Activated T-cell treated with anti-CD3 and anti-CD28 coated beads, Interleukin-2, amount 50 U/mL, for 24 hours (primary cell): Measurements from ENCODE around the gene BLOC1S1.

Experiments used
- DNase-seq: peaks from one replicate; pipeline ENCODE4 v3.0.0-alpha.2; 2020
- H3K27ac Mint-ChIP-seq: 2 replicates; pipeline ENCODE4 v1.8.0; 2020; ENCODE audit warnings: mild to moderate bottlenecking, mixed read lengths
- H3K27me3 Mint-ChIP-seq: 2 replicates; pipeline ENCODE4 v1.8.0; 2020; ENCODE audit warnings: mixed read lengths
- H3K36me3 Mint-ChIP-seq: 2 replicates; pipeline ENCODE4 v1.8.0; 2020; ENCODE audit warnings: low read depth, mixed read lengths
- H3K4me1 Mint-ChIP-seq: 2 replicates; pipeline ENCODE4 v1.8.0; 2020; ENCODE audit warnings: low read depth, mixed read lengths
- H3K4me3 Mint-ChIP-seq: 2 replicates; pipeline ENCODE4 v1.8.0; 2020; ENCODE audit warnings: mild to moderate bottlenecking, moderate library complexity, mixed read lengths
- H3K9me3 Mint-ChIP-seq: 2 replicates; pipeline ENCODE4 v1.8.0; 2020; ENCODE audit warnings: mixed read lengths

The BLOC1S1 gene

DNA sequence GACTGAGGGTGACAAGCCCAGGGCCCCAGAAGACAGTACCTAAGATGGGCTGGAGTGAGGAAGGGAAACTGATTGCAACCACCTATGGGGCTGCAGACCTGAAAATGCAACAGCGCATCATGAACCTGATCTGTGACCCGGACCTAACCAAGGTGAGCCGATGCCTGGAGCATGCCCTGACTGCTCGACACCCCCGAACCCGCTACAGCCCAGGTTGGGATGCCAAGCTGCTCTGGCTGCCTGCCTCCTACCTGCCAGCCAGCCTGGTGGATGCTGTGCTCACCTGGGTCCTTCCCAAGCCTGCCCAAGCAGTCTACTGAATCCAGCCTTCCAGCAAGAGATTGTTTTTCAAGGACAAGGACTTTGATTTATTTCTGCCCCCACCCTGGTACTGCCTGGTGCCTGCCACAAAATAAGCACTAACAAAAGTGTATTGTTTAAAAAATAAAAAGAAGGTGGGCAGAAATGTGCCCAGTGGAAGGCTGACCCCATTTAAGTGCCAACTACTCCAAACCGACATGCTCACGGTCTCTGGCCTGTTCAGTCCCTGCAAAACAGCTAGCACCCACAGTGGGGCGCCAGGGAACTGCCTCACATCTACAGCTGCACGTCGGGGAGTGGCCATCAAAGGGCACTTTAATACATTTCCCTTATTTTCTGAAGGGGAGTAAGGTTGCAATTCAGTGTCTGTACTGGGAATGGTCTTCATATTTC, 8.5 kb downstream of the BLOC1S1 start:
- H3K4me3 Mint-ChIP-seq = no peak overlapping the region
- peak; percentile 72 for DNase-seq
- no peaks in the 10 kb centered on the region for H3K27me3 Mint-ChIP-seq
- H3K4me1 Mint-ChIP-seq = peaks cover 38% of the 10 kb centered on the region
- peaks cover 60% of the 10 kb centered on the region for H3K36me3 Mint-ChIP-seq
- H3K27ac Mint-ChIP-seq = peak overlapping the region; percentile 77
- no peaks in the 10 kb centered on the region for H3K9me3 Mint-ChIP-seq

DNA sequence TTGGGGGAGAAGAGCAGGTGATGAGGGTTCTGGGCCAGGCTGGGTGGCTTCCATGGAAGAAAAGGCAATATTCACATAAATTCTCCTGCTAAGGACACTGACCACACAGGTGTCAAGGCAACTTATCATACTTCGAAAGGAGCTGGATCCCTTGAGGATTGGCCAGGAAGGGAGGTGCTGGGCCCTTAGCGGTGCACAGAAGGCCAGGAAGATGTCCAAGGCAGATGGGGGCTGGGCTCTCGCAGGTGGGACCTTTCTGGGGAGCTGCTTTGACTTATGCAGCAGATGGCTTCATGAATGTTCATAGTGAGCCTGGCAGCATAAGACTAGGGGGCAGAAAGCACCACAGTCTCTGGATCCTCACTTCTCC, 9.1 kb downstream of the BLOC1S1 start:
- H3K27ac Mint-ChIP-seq = peak overlapping the region; percentile 77

DNA sequence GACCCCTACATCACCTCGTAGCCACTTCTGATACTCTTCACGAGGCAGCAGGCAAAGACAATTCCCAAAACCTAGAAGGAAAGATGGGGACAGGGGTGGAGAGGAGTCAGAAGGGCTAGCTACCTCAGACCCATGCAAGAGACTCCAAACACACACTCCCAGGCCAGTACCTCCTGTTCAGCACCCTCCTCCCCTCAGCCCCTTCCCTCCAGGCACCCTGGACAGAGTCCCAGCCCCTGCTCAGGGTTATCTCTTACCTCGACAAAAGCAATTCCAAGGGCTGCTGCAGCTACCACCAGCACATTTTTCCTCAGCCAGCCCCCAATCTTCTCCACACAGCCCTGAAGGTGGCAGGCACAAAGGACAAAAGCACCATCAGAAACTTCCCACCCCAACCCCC, 9.7 kb downstream of the BLOC1S1 start:
- Mint-ChIP-seq H3K4me1 (peaks cover 42% of the 10 kb centered on the region), H3K27ac (no peak overlapping the region), H3K27me3 (no peaks in the 10 kb centered on the region), H3K4me3 (no peak overlapping the region), H3K9me3 (no peaks in the 10 kb centered on the region), H3K36me3 (peaks cover 65% of the 10 kb centered on the region)
- no peak for DNase-seq

More for the DNA sequence above, 9.1 kb downstream of the BLOC1S1 start:
- peaks cover 61% of the 10 kb centered on the region for H3K36me3 Mint-ChIP-seq
- H3K27me3 Mint-ChIP-seq = no peaks in the 10 kb centered on the region
- peaks cover 41% of the 10 kb centered on the region for H3K4me1 Mint-ChIP-seq
- H3K4me3 Mint-ChIP-seq = no peak overlapping the region
- DNase-seq = no peak
- H3K9me3 Mint-ChIP-seq = no peaks in the 10 kb centered on the region

DNA sequence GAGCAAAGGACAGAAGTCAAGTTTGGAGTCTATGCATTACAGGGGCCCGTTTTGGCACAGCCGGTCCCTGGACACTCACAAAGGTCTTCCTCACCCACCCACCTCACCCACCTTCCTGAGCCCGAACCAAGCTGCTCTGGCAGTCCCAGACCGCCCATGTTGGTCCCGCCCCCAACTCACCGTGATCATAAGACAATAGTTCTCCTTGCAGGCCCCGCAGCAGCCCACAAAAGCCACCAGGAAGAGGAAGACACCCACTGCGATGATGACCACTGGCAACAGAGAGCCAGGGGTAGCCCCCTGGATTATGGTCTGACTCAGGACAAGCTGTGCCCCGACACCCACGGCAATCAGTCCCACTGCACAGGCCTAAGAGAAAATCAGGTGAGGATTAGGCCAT, 11.1 kb downstream of the BLOC1S1 start:
- Mint-ChIP-seq H3K27ac (peak overlapping the region; percentile 87), H3K27me3 (no peaks in the 10 kb centered on the region), H3K9me3 (no peaks in the 10 kb centered on the region), H3K36me3 (peaks cover 60% of the 10 kb centered on the region), H3K4me3 (peak overlapping the region; percentile 86), H3K4me1 (peaks cover 46% of the 10 kb centered on the region)
- no peak for DNase-seq

DNA sequence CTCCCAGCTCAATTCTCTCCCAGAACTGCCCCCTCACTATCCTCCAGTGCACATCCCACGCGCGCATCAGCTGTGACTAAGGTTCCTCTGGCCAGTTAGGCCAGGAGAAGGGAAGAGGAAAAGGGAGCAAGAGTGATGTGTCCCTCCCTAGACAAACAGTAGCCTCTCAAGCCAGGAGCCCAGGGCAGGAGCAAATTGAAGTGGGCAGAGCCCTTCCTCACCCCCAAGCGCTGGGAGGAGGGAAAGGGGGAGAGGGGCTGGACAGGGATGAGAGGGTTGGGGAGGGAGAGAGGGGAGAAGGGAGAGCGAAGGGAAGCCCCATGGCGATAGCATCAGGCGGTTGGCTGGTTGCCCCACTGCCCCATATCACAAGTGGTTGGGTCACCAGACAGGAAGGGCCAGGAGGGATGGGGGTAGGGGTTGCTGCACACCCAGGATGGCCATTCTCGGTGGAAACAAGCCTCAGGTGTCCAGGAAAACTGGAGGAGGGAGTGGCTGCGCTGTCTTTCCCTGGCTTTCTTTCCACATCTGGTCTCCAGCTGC, 11.9 kb downstream of the BLOC1S1 start:
- H3K4me3 Mint-ChIP-seq = peak overlapping the region; percentile 86
- H3K9me3 Mint-ChIP-seq = no peaks in the 10 kb centered on the region
- no peaks in the 10 kb centered on the region for H3K27me3 Mint-ChIP-seq
- H3K4me1 Mint-ChIP-seq = peaks cover 46% of the 10 kb centered on the region
- no peak for DNase-seq
- peak overlapping the region; percentile 87 for H3K27ac Mint-ChIP-seq
- H3K36me3 Mint-ChIP-seq = peaks cover 59% of the 10 kb centered on the region

DNA sequence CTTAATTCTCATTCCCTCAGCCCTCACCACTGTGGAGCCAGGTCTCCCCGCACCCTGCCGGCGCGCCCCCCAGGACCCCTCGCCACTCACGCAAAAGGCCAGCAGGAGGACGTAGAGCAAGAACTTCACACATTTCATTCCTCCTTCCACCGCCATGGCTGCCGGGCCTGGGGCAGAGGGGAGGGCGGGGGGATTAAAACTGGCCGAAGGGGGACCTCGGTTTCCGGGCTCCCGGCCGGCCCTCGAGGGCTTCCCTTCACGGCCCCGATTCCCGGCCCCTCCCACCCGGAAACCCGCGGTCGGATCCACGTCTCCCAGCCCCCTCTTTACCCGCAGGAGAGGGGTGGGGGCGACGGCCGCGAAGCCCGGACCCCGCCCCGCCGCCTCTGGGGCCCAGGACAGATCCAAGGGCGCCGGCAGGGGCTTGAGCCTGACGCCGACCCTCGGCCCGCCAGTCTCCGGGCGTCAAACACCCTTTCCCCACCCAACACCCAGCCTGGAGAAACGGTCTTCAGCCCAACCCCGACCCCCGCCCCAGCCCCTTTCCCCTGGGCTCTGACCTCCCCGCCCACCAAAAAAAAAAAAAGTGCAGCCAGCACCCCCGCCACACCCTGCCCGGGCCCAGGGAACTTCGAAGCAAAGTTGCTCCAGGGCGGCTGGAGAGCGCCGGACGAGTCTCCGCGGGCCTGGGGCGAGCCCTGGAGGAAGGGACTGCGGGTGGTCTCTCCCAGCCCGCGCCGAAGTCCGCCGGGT, 12.5 kb downstream of the BLOC1S1 start:
- Mint-ChIP-seq H3K4me1 (peaks cover 46% of the 10 kb centered on the region), H3K9me3 (no peaks in the 10 kb centered on the region)

DNA sequence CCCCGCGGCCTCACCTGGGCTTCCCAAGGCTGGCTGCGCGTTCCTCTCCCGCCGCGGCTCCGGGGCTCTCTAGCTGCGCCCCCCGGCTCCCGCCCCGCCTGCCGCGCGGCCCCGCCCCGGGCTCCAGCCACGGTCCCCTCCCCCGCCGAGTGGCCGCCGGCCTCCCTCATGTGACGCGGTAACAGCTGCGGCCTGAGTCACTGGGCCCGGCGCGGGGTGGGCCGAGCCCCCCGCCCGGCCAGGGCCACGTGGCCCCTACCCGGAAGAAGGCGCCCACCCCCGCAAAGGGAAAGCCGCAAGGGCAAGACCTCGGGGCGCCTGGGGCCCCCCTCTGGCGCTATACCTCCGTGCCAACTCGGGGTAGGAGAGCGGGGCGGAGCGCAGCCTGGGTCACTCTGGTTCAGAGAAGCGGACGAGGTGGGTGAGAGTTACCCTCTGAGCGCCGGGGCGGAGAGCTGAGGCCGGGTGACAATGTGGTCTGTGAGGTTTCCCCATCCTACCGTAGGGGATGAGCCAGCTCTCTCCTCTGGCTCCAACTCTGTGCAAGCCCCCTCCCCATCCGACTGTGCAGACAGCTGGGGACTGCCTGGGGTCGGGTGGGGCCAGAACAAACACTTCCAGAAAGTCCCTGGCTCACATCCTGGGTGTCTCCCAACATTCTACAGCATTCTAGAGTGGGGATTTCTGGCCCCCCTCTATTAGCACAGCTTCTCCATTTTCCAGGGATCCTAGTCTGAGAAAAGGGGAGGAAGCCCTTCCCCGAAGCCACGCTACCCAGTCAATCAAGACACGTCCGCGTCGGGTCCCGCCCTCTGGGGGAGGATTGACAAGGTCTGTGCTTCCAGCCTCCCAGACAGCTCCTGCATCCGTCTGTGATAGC, 13.3 kb downstream of the BLOC1S1 start, which contains the start of gene CD63:
Gene CD63 (minus strand): TSS at position 71 of the 880 bp plus-strand sequence. CDS start 668 bp downstream, outside the sequence.
- Mint-ChIP-seq H3K9me3 (no peaks in the 10 kb centered on the region), H3K4me3 (peak within 1 kb of the TSS; percentile 86)

More for the DNA sequence above, 12.5 kb downstream of the BLOC1S1 start:
- H3K36me3 Mint-ChIP-seq = peaks cover 55% of the 10 kb centered on the region
- H3K4me3 Mint-ChIP-seq = peak overlapping the region; percentile 86
- H3K27me3 Mint-ChIP-seq = no peaks in the 10 kb centered on the region
- DNase-seq = peak; percentile 57
- peak overlapping the region; percentile 87 for H3K27ac Mint-ChIP-seq

DNA sequence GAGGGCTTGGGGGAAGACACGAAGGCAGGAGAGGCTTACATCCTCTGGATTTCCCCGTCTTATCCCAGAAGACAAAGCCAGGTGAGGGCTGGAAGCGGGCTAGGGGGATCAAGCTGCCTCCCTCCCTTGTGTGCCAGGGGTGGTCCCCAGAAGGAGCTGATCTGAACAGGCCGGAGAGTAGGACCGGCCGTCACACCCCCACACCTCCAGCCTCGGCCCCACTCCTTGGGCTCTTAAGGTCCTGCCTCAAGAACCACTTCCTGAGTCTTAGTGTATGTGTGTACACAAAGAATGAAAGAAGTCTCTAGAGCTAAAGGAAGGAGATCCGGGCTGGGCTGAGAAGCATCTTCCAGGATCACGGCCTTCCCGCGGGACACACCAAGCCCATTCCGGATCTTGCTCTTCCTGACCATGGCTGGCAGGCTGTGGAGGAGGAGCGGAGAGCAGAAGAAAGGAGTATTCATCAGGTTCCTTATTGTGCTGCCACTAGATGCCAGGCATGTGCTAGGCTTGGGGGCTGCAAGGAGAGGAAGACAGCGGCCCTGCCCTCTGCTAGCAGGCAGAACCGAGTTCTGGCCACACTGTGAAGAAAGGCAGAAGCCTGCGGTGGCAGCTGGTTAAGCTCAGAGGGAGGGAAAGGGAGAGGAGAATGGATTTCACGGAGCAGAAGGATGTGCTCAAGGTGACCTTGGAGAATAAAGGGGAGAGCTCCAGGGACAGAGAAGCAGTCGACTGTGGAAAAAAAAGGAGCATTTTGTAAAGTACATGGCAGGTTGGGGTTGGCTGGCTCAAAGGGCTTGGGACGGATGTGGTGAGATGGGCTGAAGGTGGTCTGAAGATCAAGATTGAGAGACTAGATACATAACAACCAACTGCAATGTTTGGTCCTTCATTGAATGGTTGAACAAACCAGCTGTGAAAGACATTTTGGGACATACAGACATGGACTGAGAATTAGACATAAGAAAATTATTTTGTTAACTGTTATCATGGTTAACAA, 14.3 kb downstream of the BLOC1S1 start:
- peak; percentile 58 for DNase-seq
- Mint-ChIP-seq H3K27ac (peak overlapping the region; percentile 95), H3K4me1 (peaks cover 42% of the 10 kb centered on the region), H3K27me3 (no peaks in the 10 kb centered on the region), H3K36me3 (peaks cover 38% of the 10 kb centered on the region), H3K4me3 (peak overlapping the region; percentile 86), H3K9me3 (no peaks in the 10 kb centered on the region)

More for the DNA sequence above, 13.3 kb downstream of the BLOC1S1 start, which contains the start of gene CD63:
- Mint-ChIP-seq H3K4me1 (peaks cover 46% of the 10 kb centered on the region), H3K27me3 (no peaks in the 10 kb centered on the region), H3K27ac (peak within 1 kb of the TSS; percentile 95), H3K36me3 (peaks cover 47% of the 10 kb centered on the region)
- DNase-seq = peak; percentile 87

DNA sequence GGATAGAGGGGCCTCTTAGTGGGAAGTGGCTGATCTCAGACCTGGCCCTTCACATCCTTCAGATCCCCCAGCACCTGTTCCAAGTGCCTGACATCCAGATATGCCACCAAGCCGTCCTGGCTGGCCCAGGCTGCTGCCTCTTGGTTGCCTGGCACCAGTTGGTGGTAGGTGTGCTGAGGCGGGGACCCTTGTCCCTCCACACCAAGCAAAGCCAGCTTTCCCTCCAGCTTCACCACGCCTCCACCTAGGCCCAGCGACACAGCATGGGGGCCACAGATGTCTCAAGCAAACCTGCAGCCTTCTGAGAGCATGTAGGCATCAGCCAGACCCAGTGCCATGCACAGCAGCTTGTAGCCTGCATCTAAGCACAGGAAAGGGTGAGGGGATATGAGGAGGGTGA, 16.4 kb downstream of the BLOC1S1 start:
- H3K9me3 Mint-ChIP-seq = no peaks in the 10 kb centered on the region
- no peak overlapping the region for H3K27ac Mint-ChIP-seq
- no peaks in the 10 kb centered on the region for H3K27me3 Mint-ChIP-seq
- DNase-seq = no peak
- peaks cover 33% of the 10 kb centered on the region for H3K4me1 Mint-ChIP-seq
- H3K36me3 Mint-ChIP-seq = peaks cover 17% of the 10 kb centered on the region
- no peak overlapping the region for H3K4me3 Mint-ChIP-seq

DNA sequence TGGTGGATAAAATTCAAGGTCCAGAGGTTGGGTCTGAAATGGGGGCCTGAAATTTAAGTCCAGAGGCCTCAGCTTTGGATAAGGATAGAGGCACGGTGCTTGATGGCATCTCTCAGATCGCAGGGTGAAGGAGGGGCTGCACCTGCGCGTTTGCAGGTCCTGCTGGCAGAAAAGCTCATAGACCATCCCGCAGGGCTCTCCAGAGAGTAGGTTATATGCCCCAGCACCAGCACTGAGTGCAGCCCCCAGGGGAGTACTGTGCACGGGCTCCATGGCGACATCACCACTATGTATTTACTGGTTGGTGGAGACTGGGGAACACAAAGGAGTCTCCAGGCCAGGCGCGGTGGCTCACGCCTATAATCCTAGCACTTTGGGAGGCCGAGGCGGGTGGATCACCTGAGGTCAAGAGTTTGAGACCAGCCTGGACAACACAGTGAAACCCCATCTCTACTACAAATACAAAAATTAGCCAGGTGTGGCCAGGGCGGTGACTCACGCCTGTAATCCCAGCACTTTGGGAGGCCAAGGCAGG, 17.2 kb downstream of the BLOC1S1 start:
- peaks cover 33% of the 10 kb centered on the region for H3K4me1 Mint-ChIP-seq
- no peak overlapping the region for H3K27ac Mint-ChIP-seq
- H3K36me3 Mint-ChIP-seq = peaks cover 13% of the 10 kb centered on the region
- DNase-seq = no peak
- no peaks in the 10 kb centered on the region for H3K27me3 Mint-ChIP-seq
- H3K9me3 Mint-ChIP-seq = no peaks in the 10 kb centered on the region
- no peak overlapping the region for H3K4me3 Mint-ChIP-seq

DNA sequence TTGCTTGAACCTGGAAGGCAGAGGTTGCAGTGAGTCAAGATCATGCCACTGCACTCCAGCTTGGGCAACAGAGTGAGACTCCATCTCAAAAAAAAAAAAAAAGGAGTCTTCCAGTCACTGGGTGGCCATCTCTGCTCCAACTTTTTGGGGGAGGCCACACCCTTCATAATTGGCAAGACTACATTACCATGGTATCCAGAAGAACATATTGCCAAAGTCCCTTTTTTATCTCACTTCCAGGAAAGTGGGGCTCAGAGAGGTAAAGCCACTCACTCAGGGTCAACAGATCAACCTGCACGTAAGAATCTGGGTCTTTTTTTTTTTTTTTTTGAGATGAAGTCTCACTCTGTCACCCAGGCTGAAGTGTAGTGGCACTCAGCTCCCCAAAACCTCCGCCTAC, 18.0 kb downstream of the BLOC1S1 start:
- Mint-ChIP-seq H3K4me1 (peaks cover 37% of the 10 kb centered on the region), H3K4me3 (no peak overlapping the region), H3K9me3 (no peaks in the 10 kb centered on the region), H3K27me3 (no peaks in the 10 kb centered on the region), H3K27ac (no peak overlapping the region), H3K36me3 (peaks cover 13% of the 10 kb centered on the region)
- no peak for DNase-seq

DNA sequence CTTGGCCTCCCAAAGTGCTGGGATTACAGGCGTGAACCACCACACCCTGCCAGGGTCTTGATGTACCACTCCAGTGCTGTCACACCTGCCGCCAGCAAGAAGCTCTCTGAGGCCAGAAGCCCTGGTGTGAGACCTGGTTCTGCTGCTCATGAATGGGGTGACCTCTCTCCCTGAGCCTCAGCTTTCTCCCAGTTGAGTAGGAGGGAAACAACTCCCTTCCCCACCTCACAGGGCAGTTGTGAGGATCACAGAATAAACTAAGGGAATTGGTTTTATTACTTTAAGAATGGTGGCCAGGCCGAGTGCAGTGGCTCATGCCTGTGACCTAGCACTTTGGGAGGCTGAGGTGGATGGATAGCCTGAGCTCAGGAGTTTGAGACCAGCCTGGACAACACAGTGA, 18.7 kb downstream of the BLOC1S1 start:
- Mint-ChIP-seq H3K27me3 (no peaks in the 10 kb centered on the region), H3K4me3 (no peak overlapping the region), H3K27ac (no peak overlapping the region), H3K9me3 (no peaks in the 10 kb centered on the region), H3K4me1 (peaks cover 35% of the 10 kb centered on the region), H3K36me3 (peaks cover 10% of the 10 kb centered on the region)
- DNase-seq = no peak

DNA sequence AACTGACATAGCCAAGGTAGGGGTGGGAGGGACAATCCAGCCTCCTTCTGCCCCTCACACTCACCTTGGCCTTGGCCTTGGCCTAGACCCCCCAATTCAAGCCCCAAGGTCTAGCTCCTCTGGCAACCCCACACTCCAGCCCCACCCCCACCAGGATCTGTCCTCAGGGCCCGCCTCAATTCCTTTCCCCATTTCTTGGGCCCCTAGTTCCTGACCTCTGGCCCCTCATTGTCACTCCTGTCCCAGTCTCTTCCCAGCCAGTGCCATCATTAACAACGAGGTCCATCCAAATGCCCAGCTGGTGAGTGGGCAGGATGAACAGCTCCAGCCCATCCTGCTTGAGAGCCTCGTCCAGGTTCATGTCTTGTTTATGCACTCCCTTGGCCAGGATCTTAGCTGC, 20.2 kb downstream of the BLOC1S1 start:
- Mint-ChIP-seq H3K9me3 (no peaks in the 10 kb centered on the region), H3K4me1 (peaks cover 24% of the 10 kb centered on the region), H3K27ac (no peak overlapping the region), H3K36me3 (no peaks in the 10 kb centered on the region), H3K27me3 (no peaks in the 10 kb centered on the region), H3K4me3 (no peak overlapping the region)
- DNase-seq = no peak
